Measurements from ENCODE around the gene MOK.

- no peak for TF ChIP-seq CTCF (IDR thresholded peaks at IDR 0.05; ENCODE audit: low read length)
- no peak for TF ChIP-seq EZH2 (optimal IDR thresholded peaks at IDR 0.05; ENCODE audit: low read depth, low read length)
- TF ChIP-seq EZH2phosphoT487 (IDR thresholded peaks at IDR 0.05; ENCODE audit: low read length) = no peak
These were observed 7.4 kb downstream of the MOK start for GRCh38 chr14:102297436-102298170.

All from MM.1S (cell line).